Ramos (cell line): ENCODE data around the gene YPEL1.

Experiments used
- in situ Hi-C: fragments of 300-500 bp; cut with MboI; formaldehyde crosslinking; loops from one replicate; pipeline ENCODE4 v1.14.3; 2022; ENCODE audit warnings: low sequenced_read_pairs; ENCODE audit not compliant: unreplicated experiment

YPEL1 gene

GRCh38 chr22:21735200-21736083 is at the start of gene YPEL1:
YPEL1 (minus strand) TSS chr22:21735794; CDS start chr22:21710744, 25,050 bp downstream.
- in situ Hi-C loops = no loop called here

GRCh38 chr22:21780259-21780658 is 44.7 kb upstream of the YPEL1 start:
- in situ Hi-C loops = no loop called here

- in situ Hi-C loops = no loop called here
These were observed 43.9 kb upstream of the YPEL1 start for GRCh38 chr22:21779444-21779843.

GRCh38 chr22:21778705-21779363 is 43.2 kb upstream of the YPEL1 start:
- in situ Hi-C loops = no loop called here

- in situ Hi-C loops = no loop called here
These were observed 36.0 kb upstream of the YPEL1 start for GRCh38 chr22:21771631-21771976.

GRCh38 chr22:21768435-21768834 is 32.8 kb upstream of the YPEL1 start:
- in situ Hi-C loops = no loop called here

- in situ Hi-C loops = no loop called here
These were observed 31.3 kb upstream of the YPEL1 start for GRCh38 chr22:21766691-21767462.

GRCh38 chr22:21765909-21766529 is 30.4 kb upstream of the YPEL1 start:
- in situ Hi-C loops = no loop called here

GRCh38 chr22:21764038-21764804 is 28.6 kb upstream of the YPEL1 start:
- in situ Hi-C loops = no loop called here

- in situ Hi-C loops = no loop called here
These were observed 27.4 kb upstream of the YPEL1 start for GRCh38 chr22:21762712-21763581.

- in situ Hi-C loops = no loop called here
These were observed 26.5 kb upstream of the YPEL1 start for GRCh38 chr22:21761994-21762680.

- in situ Hi-C loops = no loop called here
These were observed 25.5 kb upstream of the YPEL1 start for GRCh38 chr22:21761086-21761485.

GRCh38 chr22:21760640-21761039 is 25.0 kb upstream of the YPEL1 start:
- in situ Hi-C loops = no loop called here

GRCh38 chr22:21759646-21760376 is 24.2 kb upstream of the YPEL1 start:
- in situ Hi-C loops = no loop called here

GRCh38 chr22:21759093-21759492 is 23.5 kb upstream of the YPEL1 start:
- in situ Hi-C loops = no loop called here

GRCh38 chr22:21758091-21758864 is 22.7 kb upstream of the YPEL1 start:
- in situ Hi-C loops = no loop called here

GRCh38 chr22:21755851-21756284 is 20.3 kb upstream of the YPEL1 start:
- in situ Hi-C loops = no loop called here
